CD4-positive, alpha-beta T cell treated with Interleukin-2 at 100 ng/mL for 4 hours (primary cell): ENCODE results near the gene CD53.

ENCODE experiments used
- DNase-seq: peaks from one replicate; pipeline ENCODE4 v3.0.0-alpha.2; 2020; ENCODE audit warnings: low spot score

The CD53 gene

DNA sequence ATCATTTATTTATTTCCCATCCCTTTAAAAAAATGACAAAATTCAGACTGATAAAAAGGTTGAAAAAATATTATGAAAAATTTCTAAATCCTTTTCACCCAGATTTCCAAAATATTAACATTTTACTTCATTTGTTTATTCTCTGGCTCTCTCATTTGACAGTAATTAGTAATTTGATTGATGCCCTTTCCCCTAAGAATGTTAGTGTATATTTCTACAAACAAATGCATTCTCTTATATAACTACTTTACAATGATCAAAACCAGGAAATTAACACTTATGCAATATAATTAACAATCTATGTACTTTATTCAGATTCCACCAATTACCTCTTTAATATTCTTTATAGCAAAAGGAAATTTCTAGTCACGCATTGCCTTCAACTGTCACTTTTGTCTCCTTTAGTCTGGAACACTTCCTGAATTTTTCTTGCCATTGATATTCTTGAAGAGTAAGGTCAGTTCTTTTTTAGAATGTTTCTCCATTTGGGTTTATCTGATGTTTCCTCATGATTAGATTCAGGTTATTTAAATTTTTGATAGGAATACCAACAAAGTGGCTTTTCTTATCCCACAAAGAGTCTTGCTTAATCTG, 3.9 kb downstream of the CD53 start:
- DNase-seq: no peak

DNA sequence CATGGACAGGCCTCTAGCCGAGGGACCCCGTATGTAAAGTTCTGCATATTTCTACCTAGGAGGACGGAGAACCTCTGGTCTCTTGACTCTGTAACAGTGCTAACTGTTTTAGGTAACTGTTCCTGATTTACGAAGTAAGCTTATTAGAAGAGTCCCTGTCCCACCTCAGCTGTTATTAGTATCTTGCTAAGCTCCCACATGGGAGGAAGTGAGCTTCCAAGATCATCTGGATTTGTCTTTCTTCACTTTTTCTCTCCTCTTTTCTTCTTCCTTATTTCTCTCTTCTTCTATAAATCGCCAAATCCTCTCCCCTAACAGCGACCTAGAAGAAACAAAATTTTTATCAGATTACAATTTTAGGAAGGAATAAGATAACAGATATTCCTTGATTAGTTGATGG, 4.4 kb downstream of the CD53 start:
- no peak for DNase-seq

DNA sequence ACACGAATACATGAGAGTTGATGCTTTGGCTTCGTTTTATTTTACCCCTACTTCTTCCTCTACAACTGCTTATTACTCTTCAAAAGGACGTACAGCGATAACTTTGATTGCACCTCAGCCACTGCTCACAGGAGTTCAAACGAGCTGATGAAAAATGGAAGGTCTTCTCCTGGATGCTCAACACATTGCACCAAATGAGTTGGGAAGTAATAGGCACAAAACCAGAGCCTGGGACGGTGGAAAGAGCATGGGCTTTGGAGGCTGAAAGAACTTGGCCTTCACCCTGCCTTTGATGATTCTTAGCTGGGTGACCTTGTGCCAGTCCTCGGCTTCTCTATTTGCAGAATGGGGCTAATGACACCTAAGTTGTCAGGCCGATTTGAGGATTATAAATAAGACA, 4.8 kb downstream of the CD53 start:
- DNase-seq: no peak

DNA sequence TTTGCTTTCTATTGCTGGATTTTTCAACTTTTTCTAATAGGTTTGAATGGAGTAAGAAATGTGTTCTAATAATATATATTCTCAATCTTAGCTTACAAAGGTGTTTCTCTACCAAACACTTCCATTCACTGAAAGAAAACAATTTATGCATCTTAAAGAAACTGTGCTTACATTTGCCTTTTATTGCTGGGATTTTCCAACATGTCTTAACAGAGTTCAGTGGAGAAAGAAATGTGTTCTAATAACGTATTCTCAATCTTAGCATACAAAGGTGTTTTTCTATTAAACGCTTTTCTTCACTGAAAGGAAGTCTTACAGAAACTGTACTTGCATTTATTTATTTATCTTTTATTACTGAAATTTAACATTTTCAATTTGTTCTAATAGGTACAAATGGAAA, 5.6 kb downstream of the CD53 start:
- DNase-seq: no peak

DNA sequence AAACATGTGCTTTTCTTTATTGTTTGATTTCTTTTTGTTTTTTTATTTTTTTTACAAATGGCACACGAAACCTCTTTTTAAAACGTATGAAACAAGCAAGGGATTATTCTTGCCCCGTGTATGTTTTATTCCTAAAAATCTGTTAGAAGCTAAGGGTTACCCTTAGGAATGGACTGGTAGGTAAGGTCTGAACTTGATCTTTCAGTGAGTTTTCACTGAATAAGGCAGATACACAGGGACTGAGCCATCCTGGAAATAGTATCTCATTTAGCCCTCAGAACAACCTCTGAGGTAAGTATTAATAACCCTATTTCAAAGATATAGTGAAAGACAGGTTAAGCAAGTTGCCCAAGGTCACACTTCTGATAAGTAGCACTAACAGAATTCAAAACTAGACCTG, 6.0 kb downstream of the CD53 start:
- DNase-seq: no peak

DNA sequence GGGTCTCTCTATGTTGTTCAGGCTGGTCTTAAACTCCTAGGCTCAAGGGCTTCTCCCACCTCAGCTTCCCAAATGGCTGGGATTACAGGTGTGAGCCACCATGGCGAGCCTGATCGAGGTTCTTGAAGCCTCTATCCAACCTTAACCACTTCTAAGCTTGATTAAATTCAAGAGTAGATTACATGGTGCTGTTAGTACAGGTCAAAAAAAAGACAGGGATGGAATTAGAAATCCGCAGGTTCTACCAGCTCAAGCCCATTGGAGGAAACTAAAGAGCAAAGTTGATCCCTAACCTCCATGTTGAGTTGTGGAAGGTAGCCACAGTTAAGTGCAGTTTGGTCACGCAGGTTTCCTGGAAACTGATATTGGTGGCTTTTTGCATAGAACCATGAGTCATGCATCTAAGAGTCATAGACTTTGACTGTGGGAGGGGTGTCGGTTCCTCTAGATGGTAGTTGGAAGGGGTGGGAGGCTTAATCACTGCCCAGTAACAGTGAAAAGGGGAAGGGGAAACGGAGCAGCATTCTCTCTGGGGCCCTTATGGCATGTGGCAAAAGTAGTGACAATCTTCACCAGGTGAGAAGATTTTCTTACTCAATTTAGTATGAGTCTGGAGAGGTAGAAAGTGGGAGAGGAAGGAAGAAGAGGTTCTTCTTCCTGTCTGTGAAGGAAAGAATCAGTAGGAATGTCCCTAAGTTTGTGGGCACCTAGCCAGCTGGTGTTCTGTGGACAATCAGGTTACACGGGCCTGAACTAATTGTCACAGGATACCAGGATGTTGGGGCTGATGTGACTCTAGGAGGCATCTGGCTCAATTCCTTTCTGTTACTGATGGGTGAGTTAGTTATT, 7.0 kb downstream of the CD53 start:
- peak; percentile 92 for DNase-seq

DNA sequence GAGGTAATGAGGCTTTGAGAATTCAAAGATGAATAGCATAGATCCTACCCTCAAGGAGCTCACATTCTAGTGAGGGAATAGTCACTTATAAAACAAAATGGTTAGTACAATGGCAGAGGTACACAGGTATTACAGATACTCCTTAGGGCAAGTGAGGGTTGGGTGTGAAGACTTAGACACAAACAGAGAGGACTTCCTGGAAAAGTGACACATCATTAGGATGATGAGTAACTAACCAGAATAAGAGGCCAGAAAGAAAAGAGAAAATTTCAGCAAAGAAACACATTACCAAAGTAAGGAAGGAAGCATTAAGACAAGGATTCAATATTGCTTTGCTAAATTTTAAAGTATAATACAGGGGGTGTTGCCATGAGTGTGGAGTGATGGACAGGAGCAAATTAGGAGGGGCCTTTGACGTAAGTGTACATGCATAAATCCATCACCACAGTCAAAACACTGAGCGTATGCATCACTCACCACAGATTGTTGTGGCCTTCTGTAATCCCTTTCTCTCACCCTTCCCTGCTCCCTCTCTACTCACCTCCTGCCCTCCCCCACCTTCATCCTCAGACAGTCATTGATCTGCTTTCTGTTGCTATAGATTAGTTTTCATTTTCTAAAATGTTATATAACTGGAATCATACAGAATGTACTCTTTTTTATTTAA, 7.9 kb downstream of the CD53 start:
- DNase-seq: peak; percentile 88

DNA sequence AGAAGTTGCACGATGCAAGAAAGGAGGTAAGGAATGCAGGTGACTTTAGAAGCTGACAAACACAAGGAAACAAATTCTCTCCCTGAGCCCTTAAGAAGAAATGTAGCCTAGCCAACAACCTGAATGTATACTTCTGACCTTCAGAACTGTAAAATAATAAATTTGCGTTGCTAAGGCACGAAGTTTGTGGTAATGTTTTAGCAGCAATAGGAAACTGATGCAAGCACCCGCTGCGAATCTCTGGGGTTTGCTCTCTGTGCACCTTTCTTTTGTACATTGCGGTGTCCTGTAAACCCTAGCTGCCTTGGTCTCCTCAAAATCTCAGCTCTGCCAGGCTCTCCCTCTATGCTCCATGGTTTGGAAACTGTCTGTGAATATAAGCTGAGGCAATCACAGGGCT, 15.1 kb downstream of the CD53 start:
- no peak for DNase-seq

DNA sequence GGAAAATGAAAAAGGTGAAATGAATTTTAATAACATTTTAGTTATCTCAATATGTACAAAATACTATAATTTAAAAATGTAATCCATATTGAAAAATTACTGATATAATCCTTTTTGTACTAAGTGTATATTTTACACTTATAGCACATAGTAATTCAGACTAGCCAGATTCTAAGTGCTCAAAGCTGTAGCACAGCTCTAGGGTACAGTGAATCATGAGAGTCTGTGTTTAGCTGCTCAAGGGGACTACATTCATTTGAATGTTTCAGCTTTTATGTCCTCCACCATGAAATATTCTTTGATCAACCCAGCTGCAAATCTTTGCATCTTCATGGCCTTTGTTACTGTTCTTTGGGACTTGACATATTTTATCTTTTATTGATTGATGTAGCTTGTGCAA, 15.7 kb downstream of the CD53 start:
- DNase-seq: no peak

DNA sequence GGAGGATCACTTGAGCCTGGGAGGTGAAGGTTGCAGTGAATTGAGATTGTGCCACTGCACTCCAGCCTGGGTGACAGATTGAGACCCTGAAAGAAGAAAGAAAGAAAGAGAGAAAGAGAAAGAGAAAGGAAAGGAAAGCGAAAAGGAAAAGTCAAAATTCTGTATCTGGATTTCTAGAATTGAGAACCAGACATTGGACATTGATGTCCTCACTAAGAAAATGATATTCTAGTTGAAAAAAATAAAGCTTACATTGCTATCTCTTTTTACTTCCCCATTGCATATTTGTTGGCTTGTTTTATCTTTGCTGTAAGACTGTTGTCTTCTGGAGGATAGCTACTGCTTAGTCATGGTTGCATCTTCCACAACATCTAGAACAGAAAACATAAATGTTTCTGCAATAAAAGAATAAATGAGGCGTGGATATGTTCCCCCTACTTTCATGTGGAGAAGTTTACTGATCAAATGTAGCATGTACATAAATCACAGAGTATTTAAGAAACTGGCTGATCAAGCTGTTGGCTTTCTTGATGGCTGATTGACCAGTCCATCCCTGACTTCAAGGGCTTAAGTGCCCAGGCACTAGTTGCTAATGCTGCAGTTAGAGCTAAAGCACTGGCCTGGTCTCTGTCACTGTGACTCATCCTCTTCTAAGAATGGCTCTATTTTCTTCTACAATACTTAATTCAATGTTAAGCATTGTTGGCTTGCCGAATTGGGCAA, 17.7 kb downstream of the CD53 start:
- no peak for DNase-seq

DNA sequence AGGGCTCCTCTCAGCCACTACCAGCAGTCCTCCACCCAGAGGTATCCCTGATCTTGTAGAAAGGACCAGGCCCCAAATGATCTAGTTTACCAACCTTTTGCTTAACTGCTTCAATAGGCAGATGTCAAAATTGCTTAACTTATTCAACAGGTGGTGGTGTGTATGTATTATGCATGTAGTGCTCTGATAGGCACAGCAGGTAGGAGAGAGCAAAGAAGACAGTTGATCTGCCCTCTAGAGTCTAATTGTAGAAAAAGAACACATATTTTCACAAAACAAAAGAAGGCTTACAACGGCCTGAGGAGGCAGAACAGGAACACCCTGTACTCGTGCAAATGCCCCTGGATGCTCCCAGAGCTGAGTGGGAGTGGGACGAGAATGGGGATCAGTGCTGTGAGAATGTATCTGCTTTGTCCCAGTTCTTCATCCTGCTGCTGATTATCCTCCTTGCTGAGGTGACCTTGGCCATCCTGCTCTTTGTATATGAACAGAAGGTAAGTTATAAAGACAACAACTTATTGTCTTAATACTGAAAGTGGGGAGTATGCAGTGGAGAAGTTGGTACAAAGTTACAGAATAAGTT, 21.1 kb downstream of the CD53 start:
- no peak for DNase-seq

DNA sequence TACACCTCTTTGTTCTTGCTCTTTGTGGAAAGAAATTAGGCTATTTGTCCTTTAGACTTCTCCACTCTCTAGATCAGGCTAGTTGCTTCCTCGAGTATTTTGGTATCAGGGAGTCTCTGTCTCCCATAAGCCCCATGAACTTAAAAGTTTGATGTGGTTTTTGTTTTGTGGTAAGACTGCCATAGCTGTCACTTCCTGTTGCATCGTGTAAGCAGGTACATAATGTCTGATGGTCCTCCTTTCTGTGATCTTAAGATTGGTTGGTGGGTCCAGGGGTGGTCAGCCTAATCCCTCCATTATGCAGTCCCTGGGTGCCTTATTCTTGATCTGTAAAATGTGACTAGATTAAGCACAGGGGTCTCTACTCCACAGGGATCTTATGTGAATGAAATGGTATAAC, 23.1 kb downstream of the CD53 start:
- DNase-seq: peak; percentile 44

DNA sequence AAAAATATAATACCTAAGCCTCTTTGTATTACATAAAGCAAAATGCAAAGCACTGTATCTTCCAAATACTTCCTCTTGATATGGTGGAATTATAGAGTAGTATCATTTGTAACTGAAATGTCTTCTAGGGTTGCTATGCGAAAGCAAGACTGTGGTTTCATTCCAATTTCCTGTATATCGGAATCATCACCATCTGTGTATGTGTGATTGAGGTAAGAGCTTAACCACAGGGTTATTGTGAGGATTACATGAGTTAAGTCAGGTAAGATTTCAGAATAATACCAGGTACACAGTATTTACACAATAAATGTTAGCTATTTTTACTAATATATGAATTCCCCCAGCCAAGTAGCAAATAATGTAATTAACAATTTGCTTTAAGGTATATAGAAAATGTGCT, 24.7 kb downstream of the CD53 start:
- DNase-seq: no peak

DNA sequence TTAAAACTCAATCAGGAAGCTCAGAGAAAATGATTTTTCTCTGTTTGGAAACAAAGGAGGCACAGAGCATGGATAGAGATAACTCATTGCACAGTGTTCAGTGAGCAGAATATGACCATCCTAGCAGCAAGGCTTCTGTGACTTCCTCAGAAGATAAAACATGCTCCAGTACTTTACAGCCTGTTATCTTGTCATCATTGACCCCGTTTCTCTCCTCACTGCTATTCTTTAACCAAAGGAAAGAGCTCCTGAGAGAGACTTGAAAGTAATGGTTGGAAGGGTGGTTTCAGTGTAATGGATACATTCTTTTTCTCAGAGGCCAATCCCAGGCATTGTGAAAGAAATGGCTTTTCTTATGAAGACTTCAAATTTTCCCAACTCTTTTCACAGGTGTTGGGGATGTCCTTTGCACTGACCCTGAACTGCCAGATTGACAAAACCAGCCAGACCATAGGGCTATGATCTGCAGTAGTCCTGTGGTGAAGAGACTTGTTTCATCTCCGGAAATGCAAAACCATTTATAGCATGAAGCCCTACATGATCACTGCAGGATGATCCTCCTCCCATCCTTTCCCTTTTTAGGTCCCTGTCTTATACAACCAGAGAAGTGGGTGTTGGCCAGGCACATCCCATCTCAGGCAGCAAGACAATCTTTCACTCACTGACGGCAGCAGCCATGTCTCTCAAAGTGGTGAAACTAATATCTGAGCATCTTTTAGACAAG, 25.9 kb downstream of the CD53 start:
- DNase-seq: no peak

DNA sequence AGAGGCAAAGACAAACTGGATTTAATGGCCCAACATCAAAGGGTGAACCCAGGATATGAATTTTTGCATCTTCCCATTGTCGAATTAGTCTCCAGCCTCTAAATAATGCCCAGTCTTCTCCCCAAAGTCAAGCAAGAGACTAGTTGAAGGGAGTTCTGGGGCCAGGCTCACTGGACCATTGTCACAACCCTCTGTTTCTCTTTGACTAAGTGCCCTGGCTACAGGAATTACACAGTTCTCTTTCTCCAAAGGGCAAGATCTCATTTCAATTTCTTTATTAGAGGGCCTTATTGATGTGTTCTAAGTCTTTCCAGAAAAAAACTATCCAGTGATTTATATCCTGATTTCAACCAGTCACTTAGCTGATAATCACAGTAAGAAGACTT, 26.5 kb downstream of the CD53 start:
- DNase-seq: no peak

DNA sequence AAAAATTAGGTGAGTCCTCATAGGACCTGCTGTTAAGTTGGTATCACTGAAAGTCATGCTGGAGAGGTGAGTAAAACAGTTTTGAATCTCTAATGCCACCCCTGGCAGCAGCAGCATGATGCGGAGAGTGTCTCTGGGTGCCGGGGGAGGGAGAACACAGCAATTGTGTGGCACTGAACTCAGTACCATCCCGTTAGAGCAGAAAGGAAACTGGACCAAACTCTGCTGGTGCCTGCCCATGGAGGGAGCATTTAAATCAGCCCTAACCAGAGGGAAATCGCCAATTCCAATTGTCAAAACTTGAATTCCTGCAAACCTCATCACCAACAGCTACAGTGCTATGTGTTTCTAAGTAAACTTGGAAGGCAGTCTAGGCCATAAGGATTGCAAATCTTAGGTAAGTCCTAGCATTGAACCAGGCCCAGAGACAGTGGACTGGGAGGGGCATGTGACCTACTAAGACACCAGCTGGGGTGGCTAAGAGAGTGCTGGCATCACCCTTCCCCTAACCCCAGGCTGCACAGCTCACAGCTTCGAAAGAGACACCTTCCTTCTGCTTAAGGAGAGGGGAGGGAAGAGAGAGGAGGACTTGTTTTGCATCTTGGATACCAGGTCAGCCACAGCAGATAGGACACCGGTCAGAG, 30.0 kb downstream of the CD53 start:
- DNase-seq: no peak

DNA sequence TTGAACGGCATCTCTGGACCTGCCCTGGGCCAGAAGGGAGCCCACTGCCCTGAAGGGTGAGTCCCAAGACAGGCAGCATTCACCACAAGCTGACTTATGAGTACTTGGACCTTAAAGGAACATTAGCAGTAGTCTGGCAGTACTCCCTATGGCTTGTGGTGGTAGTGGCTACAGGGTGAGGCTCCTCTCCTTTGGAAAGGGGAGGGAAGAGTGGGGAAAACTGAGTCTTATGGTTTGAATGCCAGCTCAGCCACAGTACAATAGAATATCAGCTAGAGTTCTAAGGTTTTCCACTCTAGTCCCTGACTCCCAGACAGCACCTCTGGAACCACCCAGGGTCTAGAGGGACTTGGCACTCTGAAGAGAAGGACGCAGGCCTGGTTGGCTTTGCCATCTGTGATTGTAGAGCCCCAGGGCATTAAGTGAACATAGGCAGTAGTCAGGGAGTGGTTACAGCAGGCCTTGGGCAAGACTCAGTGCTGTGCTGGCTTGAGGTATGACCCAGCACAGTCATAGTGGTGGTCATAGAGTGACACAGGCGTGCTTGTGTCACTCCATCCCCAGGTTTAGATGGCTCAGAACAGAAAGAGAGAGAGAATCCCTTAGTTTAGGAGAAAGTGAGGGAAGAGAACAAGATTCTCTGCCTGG, 31.0 kb downstream of the CD53 start:
- DNase-seq: no peak

DNA sequence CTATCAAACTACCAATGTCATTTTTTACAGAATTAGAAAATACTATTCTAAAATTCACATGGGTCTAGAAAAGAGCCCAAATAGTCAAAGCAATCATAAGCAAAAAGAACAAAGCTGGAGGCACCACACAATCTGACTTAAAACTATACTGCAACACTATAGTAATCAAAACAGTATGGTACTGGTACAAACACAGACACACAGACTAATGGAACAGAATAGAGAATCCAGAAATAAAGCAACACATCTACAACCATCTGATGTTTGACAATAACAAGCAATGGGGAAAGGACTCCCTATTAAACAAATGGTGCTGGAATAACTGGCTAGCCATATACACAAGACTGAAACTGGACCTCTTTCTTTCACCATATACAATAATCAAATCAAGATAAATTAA, 39.8 kb downstream of the CD53 start:
- no peak for DNase-seq

DNA sequence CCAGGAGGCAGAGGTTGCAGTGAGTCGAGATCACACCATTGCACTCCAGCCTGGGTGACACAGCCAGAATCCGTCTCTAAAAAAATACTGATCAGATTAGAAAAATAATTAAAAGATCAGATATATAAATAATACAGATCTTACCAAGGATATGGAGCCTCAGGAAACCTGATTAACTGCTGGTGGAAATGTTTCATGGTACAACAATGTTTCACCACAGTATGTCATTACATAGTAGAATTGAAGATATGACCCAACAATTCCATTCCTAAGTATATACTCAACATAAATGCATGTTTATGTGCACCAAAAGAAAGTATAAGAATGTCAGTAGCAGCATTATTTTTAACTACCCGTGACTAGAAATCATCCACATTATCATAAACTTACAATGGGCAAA, 41.7 kb downstream of the CD53 start:
- no peak for DNase-seq

DNA sequence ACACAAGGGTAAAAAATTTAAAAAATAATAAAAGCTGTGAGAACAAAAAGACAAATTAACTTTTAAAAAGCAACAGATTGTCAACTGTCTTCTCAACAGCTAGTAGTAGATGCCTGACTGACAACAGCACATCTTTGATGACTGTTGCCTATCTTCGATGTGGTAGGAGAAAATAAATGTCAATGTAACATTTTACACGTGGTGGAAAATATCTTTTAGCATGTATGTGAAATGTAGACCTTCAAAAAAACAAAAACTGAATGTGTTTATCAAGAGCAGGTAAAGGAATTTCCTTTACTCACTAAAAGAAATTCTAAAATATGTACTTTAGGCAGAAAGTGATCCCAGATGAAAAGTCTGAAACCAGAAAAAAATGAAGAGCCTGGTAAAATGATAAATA, 42.9 kb downstream of the CD53 start:
- DNase-seq: no peak

DNA sequence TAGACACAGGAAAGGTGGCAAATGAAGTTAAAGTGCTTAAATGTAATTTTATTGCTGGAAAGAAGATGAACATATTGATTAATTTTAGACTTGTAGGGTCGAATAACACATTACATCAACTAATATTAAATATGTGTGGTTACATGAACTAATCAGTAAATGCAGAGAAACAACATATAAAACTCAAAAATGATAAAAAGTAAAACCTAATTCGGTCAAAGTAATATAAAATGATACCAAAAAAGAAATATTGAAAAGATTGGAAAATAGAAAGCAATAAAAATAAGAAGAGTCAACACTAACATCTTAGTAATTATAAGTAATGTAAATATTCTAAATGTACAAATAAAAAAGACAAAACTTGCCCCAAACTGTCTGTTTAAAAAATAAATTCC, 43.3 kb downstream of the CD53 start:
- DNase-seq: no peak
